Chondrocyte (in vitro differentiated cells): ENCODE results near the gene SSTR5. TPM values are rescaled to one million over a fixed set of nuclear protein-coding genes. Genes with fewer than 3 reads are reported as not detected.
A peak's percentile ranks its signal among the peaks of the same experiment; 100 is the strongest.

ENCODE experiments used
- DNase-seq: peaks from one replicate; pipeline ENCODE4 v3.0.0; 2021; ENCODE audit warnings: mixed read lengths, low spot score
- H3K27ac Mint-ChIP-seq: one replicate; pipeline ENCODE4 v1.8.0; 2021; ENCODE audit warnings: mild to moderate bottlenecking, moderate library complexity, mixed read lengths; ENCODE audit not compliant: unreplicated experiment
- H3K27me3 Mint-ChIP-seq: 2 replicates; pipeline ENCODE4 v1.8.0; 2021; ENCODE audit warnings: low read depth, mixed read lengths
- H3K36me3 Mint-ChIP-seq: 2 replicates; pipeline ENCODE4 v1.8.0; 2021; ENCODE audit warnings: low read depth, mixed read lengths
- H3K4me1 Mint-ChIP-seq: 2 replicates; pipeline ENCODE4 v1.8.0; 2021; ENCODE audit warnings: low read depth, mild to moderate bottlenecking, mixed read lengths
- H3K4me3 Mint-ChIP-seq: one replicate; pipeline ENCODE4 v1.8.0; 2021; ENCODE audit warnings: mild to moderate bottlenecking, moderate library complexity, mixed read lengths; ENCODE audit not compliant: unreplicated experiment
- H3K9me3 Mint-ChIP-seq: 2 replicates; pipeline ENCODE4 v1.8.0; 2021; ENCODE audit warnings: low read depth, mixed read lengths
- total RNA-seq: library from RNA; stranded (reverse); gene quantifications from 3 replicates; pipeline ENCODE4 v1.2.1, GENCODE V29; 2021
- TF ChIP-seq, protein P1 (sequence below): fragments of 200-600 bp; sonication (generic); IDR thresholded peaks from 2 replicates; pipeline ENCODE4 v1.5.0; 2021; ENCODE audit warnings: antibody characterized with exemption, mild to moderate bottlenecking, moderate library complexity

Gene SSTR5
- total RNA-seq, 1 donor from 2014 or later: not detected

DNA sequence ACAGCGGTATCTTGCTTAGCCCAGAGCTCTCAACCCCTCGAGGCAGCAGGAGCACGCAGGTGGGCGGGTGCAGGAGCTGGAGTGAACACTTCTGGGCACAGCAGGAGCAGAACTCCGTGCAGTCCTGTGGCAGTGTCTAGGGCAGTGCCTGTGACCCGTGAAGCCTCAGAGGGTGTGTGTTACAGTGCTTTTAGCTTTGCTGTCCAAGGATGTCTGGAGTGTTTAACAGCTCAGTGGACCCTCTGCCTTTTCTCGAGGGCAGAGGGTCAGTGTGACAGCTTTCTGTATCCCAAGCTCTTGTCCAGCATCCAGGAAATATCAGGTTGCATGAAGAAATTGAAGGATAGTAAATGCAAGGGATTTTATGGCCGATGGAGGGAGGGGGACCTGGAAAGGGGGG lies 16.4 kb upstream of the SSTR5 start:
- peaks cover 1% of the 10 kb centered on the region for H3K27me3 Mint-ChIP-seq
- no peak overlapping the region for H3K27ac Mint-ChIP-seq
- TF ChIP-seq, protein P1, sequence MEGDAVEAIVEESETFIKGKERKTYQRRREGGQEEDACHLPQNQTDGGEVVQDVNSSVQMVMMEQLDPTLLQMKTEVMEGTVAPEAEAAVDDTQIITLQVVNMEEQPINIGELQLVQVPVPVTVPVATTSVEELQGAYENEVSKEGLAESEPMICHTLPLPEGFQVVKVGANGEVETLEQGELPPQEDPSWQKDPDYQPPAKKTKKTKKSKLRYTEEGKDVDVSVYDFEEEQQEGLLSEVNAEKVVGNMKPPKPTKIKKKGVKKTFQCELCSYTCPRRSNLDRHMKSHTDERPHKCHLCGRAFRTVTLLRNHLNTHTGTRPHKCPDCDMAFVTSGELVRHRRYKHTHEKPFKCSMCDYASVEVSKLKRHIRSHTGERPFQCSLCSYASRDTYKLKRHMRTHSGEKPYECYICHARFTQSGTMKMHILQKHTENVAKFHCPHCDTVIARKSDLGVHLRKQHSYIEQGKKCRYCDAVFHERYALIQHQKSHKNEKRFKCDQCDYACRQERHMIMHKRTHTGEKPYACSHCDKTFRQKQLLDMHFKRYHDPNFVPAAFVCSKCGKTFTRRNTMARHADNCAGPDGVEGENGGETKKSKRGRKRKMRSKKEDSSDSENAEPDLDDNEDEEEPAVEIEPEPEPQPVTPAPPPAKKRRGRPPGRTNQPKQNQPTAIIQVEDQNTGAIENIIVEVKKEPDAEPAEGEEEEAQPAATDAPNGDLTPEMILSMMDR: no peak
- H3K4me1 Mint-ChIP-seq: no peaks in the 10 kb centered on the region
- H3K36me3 Mint-ChIP-seq: peaks cover 3% of the 10 kb centered on the region
- H3K4me3 Mint-ChIP-seq: no peak overlapping the region
- DNase-seq: no peak
- peaks cover 5% of the 10 kb centered on the region for H3K9me3 Mint-ChIP-seq

- H3K9me3 Mint-ChIP-seq: peaks cover 5% of the 10 kb centered on the region
- no peak overlapping the region for H3K27ac Mint-ChIP-seq
- peaks cover 3% of the 10 kb centered on the region for H3K36me3 Mint-ChIP-seq
- no peak overlapping the region for H3K4me3 Mint-ChIP-seq
- TF ChIP-seq, protein P1: peak; percentile 86
- no peak for DNase-seq
- H3K27me3 Mint-ChIP-seq: peaks cover 1% of the 10 kb centered on the region
- no peaks in the 10 kb centered on the region for H3K4me1 Mint-ChIP-seq
Measured at GRCh38 chr16:1057252-1057932, 15.2 kb upstream of the SSTR5 start.

- Mint-ChIP-seq H3K27me3 (peaks cover 1% of the 10 kb centered on the region), H3K27ac (no peak overlapping the region), H3K4me3 (no peak overlapping the region), H3K36me3 (peaks cover 3% of the 10 kb centered on the region), H3K4me1 (no peaks in the 10 kb centered on the region), H3K9me3 (peaks cover 5% of the 10 kb centered on the region)
- TF ChIP-seq, protein P1: no peak
- no peak for DNase-seq
Measured at GRCh38 chr16:1058216-1058615, 14.3 kb upstream of the SSTR5 start.

DNA sequence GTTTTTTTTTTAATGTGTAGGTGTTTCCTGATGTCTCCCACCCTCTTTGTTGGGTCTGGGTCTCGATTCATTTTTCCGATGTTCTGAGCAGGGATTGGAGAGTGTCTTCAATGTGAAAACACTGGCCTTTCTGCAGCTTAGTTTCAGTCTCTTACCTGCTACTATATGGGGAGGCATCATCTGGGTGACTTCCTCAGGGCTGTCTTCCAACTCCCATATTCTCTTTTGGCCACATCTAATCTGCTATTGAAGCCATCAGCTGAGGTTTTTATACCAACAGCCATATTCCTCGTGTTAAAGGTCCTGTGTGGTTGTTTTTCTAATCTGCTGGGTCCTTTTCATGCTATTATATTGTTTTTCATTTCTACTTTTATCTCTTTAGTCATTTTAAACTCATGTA lies 13.2 kb upstream of the SSTR5 start:
- peaks cover 7% of the 10 kb centered on the region for H3K27me3 Mint-ChIP-seq
- H3K4me3 Mint-ChIP-seq: no peak overlapping the region
- H3K36me3 Mint-ChIP-seq: peaks cover 3% of the 10 kb centered on the region
- DNase-seq: no peak
- TF ChIP-seq, protein P1: no peak
- H3K9me3 Mint-ChIP-seq: peaks cover 5% of the 10 kb centered on the region
- no peak overlapping the region for H3K27ac Mint-ChIP-seq
- no peaks in the 10 kb centered on the region for H3K4me1 Mint-ChIP-seq

DNA sequence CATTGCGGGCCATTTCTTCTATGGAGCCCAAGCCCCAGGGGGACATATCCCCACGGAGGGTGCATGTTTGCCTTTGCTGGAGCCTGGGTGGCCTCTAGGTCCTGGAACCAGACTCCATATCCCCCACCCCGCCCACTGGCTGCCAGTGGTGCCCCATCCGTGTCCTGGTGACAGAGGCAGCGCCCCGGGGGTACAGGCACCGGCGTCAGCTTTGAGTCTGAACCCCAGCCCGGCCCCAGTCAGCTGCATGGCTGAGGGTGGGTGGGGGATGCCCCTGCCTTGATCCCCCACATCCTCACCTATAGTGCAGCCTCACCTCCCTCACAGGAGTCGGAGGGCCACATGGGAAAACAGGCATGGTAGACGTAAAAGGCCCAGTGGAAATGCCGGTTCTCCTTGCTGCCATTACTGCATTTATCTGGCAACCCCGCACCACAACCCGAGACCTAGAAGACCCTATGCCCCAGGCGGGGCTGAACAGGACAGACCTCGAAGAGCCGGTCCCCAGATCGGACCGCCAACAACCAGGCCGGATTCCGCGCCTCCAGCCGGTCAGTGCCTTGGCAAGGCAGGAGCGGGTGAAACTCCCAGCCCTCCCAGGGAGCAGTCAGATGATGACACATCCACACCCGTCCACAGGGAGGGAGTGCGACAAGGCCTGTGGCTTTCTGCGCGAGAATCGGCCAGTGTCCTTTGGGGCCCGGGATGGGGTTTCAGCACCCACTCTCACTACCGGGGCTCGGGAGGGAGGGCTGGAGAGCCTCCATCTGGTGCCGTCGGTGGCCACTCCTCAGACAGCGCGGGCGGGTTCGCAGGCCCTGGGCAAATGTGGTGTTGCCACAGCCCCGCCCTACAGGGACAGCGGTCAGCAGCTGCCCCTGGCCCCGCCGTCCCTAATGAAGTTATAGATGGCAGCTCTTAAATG lies 11.9 kb upstream of the SSTR5 start:
- Mint-ChIP-seq H3K36me3 (peaks cover 3% of the 10 kb centered on the region), H3K4me1 (no peaks in the 10 kb centered on the region), H3K9me3 (peaks cover 5% of the 10 kb centered on the region), H3K27me3 (peaks cover 13% of the 10 kb centered on the region), H3K27ac (no peak overlapping the region), H3K4me3 (no peak overlapping the region)
- no peak for DNase-seq
- TF ChIP-seq, protein P1: no peak
